Hepatic stellate cell (primary cell): Measurements from ENCODE around the gene CDK16.
A peak's percentile ranks its signal among the peaks of the same experiment; 100 is the strongest.
"Not testable (repeated sequence)": the region's sequence is repeated elsewhere in the genome, so short reads cannot be mapped to it uniquely, and the experiment has no call there.

Experiments used
- DNase-seq: peaks from one replicate; pipeline ENCODE4 v3.0.0; 2011; ENCODE audit warnings: low spot score

CDK16 gene

DNA sequence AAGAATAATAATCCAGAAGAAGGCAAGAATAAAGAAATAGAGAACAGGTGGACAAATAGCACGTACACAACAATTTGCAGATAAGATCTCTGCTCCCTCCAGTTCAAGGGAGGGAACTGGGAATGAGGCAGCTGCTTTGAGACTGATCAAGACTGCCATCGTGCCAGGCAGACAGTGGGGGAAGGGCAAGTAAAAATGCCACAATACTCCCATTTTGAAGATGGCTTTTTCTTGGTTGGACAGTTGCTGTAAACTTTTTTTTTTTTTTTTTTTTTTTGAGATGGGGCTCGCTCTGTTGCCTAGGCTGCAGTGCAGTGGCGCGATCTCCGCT lies 31.5 kb downstream of the CDK16 start:
- DNase-seq: no peak

DNA sequence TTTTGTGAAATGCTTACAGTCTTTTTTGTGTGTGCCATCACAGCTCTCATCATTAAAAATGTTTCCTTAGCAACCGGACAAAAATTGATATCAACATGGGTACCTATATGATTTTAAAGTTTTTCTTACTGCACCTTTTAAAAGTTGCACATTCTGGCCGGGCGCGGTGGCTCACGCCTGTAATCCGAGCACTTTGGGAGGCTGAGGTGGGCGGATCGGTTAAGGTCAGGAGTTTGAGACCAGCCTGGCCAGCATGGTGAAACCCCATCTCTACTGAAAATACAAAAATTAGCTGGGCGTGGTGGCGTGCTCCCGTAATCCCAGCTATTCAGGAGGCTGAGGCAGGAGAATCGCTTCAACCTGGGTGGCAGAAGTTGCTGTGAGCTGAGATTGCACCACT lies 39.1 kb downstream of the CDK16 start:
- not testable (repeated sequence) for DNase-seq

GRCh38 chrX:47264483-47265173 lies 46.1 kb downstream of the CDK16 start:
- no peak for DNase-seq

- no peak for DNase-seq
Observed at GRCh38 chrX:47266643-47267042, 48.2 kb downstream of the CDK16 start.

DNA sequence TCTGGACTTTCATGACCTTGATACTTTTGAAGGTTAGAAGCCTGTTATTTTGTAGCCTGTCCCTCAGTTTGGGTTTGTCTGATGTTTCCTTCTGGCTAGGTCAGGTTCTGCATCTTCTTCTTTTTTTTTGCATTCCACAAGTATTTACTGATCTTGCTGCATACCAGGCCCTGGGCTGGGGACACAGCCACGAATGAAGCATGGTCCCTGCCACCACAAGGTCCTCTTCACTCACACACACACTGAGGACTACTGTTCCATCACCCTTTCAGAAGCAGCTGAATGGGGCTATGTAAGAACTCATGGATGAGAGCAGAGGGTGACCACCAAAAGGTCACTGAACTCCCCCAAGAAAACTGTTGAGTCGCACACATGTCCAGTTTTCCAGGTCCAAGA lies 53.5 kb downstream of the CDK16 start:
- DNase-seq: no peak

GRCh38 chrX:47273011-47273730 lies 54.7 kb downstream of the CDK16 start:
- no peak for DNase-seq

- DNase-seq: peak; percentile 43
Observed at GRCh38 chrX:47278691-47279090, 60.2 kb downstream of the CDK16 start.
